GM18867 (cell line): Measurements from ENCODE around the gene BBS9.
"Not testable (repeated sequence)": the region's sequence is repeated elsewhere in the genome, so short reads cannot be mapped to it uniquely, and the experiment has no call there.

Source experiments
- ATAC-seq: cut with Tn5 transposase; IDR thresholded peaks from one replicate; pipeline ENCODE4 v1.9.1; 2021; ENCODE audit warnings: mild to moderate bottlenecking, moderate library complexity; ENCODE audit not compliant: unreplicated experiment

BBS9 gene

DNA sequence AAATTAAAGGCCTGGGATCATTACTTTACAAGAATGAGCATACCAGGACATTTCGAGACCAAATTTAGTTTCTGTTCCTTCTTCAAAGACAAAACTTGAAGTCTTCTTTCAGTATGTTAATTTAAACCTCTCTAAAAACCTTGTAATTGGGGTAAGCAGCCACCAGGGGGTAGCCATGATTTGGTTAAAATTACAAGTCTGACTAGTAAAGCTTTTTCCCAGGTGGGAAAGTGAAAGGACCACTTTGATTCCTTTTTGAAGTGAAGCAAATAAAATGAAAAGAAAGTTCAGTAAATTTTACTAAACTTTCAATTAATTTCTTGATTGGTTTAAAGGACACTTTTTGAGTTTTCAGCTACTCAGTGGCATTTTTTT, 294.3 kb downstream of the BBS9 start:
- peak; percentile 94 for ATAC-seq

DNA sequence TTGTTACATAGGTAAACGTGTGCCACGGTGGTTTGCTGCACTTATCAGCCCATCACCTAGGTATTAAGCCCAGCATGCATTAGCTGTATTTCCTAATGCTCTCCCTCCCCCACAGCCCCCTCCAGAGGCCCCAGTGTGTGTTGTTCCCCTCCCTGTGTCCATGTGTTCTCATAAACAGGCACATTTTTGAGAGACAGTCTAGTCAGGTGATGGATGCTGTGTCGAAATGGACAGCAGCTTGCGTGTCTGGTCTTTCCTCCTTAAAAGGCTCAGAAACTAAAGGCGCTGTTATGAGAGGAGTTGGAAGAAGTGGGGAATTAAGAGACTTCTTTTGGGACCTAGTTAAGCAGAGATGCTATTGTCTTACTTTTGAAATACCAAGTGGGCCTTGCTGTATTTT, 296.0 kb downstream of the BBS9 start:
- ATAC-seq = no peak

DNA sequence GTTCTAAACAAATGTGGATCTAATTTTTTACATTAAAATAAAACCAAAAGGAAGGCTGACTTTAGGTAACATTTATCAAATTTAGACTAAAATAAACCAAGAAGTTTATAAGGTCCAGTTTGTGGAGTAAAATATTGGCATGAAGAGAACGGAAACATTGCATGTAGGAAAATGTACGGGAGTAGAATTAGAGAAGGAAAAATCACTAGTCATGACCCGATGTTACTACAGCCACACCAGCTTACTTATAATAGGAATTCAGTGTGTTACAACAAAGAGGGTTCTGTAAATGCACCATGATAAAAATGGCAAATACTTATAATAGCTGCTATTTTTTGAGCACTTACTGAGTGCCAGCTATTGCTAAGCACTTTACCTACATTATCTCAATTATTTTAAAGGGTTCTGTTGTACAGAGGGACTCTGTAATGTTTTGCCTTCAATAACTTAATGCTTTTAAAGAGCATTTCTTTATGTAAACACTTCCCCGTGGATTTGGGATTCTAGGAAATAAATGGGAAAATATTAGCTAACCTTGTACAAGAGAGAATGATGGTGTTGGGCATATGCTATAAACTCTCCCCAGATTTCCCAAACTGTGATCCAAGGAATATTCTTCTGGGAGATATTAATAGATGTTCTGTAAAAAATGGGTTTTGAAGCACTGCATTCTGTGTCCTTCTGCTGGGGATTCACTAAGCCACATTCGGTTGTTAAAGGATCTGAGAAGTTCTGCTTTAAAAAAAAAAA, 296.7 kb downstream of the BBS9 start:
- no peak for ATAC-seq

DNA sequence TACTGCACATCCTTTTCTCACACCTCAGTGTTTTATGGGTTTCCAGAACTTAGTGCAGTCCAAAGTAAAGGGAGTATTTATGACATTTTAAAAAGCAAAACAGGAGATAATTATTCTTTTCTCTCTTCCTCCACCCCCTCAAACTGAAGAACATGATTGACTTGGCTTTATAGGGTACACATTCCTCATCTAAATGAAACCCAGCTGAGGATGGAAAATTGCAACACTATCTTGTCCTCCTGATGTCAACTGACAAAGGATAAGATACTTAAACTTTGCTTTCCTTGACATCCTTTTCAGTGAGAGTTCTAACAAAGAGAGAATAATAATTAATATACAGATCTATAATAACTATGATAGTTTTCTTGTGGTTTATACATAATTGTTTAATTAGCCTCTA, 299.1 kb downstream of the BBS9 start:
- ATAC-seq = no peak

DNA sequence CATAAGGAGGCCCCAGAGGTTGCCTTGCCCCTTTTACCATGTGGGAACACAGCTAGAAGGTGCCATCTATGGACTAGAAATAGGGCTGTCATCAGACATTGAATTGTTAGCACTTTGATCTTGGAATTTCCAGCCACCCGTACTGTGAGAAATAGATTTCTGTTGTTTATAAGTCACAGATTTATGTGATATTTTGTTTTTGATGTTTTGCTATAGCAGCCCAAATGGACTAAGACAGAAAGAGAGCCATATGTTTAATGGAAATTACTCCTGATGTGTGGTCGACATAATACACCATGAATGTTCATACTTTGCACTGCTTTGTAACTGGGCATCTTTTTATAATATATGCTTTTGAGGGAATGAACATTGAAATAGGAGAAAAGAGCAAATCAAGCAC, 302.2 kb downstream of the BBS9 start:
- no peak for ATAC-seq

DNA sequence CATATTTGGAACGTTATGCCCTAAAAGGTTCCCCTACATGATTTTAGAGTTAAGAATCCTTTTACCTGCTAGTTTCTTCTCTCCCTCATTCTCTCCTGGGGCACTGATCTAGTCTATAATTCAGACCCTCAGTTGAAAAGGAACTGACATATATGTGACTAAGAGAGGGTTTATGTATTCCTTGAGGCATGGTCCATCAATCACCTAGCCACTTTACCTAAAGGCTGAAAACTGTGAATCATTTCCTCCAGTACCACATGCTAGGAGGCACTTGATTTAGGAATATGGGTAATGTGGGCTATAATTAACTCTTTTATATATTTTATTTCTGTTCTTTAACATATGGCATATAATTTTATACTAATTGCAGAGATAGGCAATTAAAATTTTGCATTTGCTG, 303.5 kb downstream of the BBS9 start:
- no peak for ATAC-seq

DNA sequence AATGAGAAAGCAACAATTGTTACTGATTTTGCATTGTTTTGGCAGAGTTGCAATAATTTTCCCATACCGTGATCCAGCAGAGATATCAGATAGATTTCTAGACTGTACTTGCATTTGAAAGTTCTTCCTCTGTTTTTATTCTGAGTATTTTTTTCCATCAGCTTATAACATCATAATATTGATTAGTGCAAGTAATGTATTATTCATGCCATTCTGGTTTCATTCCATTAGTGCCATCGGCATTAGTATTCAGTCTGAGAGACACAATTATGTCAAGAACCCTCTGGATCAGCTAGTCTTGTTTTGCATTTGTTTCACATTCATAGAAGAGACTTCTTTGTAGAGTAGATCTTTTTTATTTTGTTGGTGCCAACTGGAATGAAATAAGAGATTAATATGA, 304.0 kb downstream of the BBS9 start:
- ATAC-seq = no peak

DNA sequence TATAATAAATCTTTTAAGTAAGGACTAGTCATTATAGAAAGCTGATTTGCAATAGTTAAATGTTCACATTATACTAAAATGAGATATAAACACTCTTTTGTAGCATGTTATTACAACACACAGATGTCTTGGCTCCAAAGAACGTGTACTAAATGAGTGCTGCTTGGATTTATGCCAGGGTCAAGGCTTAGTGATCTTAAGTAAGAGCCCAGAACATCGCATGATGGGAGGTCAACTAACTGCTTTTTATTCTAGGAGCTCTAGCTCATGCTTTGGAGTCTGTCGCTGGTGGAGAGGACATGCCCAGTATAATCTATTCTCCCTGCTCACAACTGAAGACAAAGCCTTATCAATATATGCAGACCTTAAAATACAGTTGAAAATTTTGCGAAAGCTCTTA, 315.1 kb downstream of the BBS9 start:
- ATAC-seq = no peak

DNA sequence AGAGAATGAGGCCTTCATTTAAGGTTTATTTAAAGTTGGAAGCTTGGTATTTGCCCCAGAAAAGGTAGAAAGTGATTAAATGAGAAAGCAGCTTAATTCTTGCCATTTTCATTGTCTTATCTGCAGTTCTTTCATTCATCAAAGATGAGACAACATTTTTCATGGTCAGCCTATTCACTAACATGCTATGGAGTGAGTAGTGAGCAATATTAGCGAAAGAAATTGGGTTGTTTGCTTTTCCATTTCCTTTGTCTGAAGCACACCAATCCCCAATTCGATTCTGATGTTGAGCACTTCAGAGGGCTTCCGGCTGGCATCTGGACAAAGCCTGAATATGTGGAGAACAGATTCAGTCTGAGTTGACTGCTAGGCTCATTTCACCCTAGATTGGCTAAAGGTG, 317.2 kb downstream of the BBS9 start:
- ATAC-seq = no peak

DNA sequence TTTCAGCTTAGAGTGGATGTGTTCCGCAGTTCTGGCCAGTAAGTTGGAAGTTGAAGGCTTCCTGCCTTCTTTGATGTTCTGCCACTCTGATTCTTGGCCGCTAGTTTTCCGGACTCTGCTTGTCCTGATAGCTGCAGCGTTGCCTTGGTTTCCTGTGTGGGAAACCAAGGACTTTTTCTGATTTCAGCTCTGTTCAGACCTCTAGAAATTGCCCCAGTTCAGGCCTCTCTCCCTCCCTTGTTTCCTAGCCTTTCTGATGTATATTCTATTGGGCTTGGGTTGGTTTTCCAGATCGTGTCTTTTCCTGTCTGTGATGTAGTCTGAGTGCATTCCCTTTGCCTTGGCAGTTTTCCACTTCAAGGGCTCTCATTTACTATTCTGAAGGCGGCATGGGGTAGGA, 318.7 kb downstream of the BBS9 start:
- ATAC-seq = no peak

DNA sequence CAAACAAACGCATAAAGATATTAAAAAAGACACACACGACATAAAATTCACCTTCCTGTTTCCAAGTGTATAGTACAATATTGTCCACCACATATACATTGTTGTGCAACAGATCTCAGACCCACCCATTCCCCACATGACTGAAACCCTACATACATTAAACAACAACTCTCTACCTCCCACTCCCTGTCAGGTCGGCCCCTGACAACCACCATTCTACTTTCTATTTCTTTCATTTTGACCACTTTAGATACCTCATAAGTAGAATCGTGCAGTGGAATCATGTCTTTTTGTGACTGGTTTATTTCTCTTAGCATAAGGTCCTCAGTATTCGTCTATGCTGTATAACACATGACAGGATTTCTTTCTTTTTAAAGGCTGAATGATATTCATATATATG, 320.5 kb downstream of the BBS9 start:
- no peak for ATAC-seq

DNA sequence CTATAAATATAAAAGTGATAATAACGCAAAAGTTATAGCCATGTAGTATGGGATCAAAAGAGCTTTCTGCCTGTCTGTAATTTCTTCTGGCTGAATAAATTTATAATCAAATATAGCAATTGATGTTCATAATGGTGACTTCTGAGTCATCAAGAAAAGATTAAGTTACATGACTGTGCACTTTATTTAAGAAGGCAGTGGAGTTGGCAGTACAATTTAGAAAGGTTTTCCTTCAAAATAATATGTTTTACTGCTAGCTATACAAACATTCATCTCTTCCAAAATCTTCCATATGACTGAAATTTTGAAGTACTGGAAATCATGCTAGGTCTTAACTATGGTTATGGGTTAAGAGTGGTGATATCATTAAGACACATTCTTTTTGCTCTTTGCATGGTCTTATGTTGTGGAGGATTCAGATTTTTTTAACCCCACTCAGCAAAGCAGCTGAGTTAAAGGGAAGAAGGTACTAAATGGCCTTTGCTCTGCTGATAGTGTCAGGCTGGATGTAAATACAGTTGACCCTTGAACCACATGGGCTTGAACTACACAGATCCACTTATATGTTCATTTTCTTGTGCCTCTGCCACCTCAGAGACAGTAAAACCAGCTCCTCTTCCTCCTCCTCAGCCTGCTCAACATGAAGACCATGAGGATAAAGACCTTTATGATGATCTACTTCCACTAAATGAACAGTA, 323.6 kb downstream of the BBS9 start:
- ATAC-seq = no peak

DNA sequence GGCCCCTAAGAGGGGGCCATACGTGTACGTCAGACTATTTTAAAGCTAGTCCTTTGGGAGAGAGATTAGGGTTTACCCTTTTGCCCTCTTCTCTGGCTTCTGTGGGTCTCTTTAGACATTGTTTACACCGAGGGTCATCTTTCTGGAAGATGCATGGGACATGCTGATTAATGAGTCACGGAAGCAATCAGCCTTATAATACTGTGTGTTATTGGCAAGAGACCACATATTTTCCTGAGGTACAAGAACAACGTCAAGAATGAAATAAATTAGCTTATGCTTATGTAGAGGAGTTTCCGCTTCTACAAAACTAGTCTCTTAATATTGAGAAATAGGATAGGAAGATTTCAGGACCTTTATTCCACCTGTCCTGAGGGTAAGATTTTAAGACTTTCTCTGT, 327.7 kb downstream of the BBS9 start:
- ATAC-seq = no peak

DNA sequence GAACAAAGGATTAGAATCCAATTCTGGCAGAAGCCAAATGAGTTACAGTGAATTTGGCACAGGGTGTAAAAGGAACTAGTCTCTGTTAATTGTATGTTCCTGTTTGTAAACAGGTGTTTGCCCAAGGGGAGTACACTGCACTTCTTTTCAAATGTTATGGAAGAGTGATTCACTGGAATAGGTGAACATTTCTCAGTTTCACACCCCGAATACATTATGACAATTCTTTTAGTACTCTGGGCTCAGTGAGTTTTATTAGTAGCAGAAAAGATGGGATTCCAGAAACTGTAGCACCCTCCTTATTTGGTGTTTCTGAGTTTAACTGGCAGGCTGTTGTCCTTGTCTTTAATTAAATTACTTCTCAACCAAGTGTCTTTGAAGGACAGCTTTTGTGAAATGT, 329.2 kb downstream of the BBS9 start:
- no peak for ATAC-seq

DNA sequence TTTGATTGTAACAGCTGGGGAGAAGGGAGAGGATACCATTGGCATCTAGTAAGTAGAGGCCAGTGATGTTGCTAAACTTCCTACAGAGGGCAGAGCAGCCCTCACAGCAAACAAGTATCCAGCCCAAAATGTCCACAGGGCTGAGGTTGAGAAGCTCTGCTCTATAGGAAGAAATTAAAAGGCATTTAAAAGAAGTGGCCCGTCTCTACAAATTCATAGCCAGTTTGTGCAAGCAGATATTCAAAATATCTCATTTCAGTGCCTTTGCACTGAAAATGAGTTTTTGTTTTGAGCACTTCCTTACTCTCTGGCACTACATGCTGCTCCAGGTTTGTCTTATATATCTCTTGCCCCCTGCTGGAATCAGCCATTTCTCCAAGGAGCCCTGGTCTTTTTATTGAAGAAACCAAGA, 330.0 kb downstream of the BBS9 start:
- peak; percentile 65 for ATAC-seq

DNA sequence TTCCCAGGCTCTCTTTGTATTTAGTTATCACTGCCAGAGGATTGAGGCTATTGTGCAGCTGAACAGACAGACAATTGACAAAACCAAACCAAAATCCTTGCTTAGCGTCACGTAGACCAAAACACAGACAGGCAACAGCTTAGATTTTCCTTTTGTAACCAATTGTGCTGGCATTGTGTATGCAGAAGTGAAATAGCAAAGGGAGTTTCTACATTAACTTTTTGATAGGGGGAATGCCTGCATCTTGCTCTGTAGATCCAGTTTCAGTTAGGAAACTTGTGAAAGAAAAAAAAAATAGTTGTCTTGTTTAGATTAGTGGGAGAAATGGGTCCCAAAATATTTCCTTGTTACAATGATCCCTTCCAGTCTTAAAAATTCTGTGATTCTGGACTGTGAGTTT, 333.8 kb downstream of the BBS9 start:
- no peak for ATAC-seq

DNA sequence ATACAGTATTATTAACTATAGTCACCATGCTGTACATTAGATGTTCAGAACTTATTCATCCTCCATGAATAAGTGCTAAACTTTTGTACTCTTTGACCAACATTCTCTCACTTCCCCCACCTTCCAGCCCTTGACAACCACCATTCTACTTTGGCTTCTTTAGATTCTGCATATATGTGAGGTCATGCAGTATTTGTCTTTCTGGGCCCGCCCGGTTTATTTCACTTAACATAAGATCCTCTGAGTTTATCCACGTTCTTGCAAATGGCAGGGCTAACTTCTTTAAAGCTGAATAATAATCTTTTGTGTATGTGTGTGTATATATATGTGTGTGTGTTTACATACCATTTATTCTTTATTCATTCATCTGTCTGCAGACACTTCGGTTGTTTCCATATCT, 336.8 kb downstream of the BBS9 start:
- ATAC-seq = no peak

DNA sequence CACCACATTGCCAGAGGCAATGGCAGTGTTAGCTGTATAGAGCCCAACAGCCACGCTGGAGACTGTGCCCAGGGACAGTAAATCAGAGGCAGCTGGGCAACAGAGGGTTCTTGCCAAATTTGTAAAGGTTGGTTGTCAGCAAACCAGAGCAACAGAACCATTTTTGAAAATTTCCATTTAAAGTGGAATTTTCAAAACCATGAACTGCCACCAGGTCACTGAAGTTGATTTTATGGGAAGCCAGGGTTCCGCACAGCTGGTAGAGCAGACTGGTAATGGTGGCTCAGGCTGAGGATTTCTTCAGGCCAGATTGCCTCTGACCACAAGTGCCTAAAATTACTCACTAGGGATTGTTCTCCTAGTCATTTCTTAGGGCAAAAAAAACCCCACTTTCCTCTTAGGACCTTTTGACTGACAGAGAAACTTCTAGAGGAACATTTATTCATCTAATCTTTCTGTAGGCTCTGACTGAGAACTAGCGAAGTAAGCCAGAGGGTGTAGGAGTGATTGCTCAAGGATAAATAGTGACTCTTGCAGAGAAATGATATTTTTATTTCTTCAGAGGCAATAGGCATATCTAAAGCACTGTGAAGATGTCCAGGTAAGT, 342.4 kb downstream of the BBS9 start:
- ATAC-seq = peak; percentile 57

DNA sequence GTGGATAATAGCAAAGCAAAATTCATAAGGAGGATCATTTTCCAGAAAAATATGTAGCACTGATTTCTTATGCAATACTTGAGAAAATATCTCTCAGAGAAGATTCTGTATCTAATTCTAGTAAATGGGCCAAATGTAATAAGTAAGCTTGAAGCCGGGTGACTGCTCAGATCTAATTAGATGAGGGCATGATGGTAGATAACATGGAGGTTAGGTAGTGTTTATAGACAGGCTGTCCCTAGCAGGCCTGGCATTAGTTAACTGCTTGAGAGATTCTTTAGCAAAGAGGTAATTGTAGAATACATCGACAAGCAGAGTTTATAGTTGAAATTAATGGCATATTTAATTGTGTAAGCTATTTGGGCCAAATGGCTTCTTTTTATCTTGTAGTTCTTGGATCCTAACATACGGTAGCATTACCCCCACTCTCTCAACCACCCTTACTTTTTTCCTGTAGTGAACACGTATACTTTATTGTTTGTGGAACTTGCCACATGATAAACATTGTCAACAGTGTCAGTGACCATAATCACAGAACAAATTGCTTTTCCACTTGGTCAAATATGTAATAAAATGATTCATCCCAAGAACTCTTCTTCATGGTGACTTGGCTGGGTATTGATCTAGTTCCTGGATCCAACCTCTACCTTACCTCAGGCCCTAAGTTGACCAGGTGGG, 343.1 kb downstream of the BBS9 start:
- no peak for ATAC-seq

DNA sequence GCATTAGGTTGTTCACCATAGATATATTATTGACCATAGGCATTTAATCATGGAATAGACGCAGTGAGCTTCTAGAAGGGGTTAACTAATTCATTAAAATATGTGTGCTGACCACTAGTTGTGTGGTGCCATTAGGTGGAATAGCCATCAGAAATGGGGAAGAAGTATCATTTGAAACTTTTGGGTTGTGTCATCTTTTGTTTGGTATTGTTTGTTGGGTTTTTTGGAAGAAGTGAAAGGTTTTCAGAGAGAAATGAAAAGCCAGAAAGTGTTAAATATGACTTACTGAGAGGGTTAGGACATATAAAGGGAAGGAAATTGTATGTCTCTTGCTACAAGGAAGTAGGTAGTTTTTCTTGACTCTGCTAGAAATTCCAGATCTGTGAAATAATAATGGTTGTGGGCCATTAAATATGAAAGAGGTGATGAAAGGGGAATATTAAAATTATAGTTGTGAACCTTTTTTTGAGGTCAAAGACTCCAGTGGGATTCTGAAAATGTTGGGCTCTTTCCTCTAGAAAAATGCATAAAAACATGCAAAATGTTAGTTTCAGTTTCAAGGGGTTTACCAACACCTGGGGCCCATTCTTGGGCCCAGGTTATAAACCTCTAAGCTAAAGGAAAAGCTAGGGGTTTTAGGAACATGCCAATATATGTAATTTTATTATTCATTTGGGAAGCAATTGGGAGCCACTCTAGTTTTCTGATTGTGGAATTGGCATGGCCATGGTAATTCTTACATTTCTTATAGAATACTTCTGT, 348.5 kb downstream of the BBS9 start:
- no peak for ATAC-seq

DNA sequence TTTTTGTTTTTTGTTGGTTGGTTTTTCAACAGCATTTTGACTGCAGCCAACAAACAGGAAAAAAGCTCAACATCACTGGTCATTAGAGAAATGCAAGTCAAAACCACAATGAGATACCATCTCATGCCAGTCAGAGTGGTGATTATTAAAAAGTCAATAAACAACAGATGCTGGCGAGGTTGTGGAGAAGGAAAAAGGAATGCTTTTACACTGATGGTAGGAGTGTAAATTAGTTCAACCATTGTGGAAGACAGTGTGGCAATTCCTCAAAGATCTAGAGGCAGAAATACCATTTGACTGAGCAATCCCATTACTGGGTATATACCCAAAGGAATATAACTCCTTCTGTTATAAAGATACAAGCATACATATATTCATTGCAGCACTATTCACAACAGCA, 355.1 kb downstream of the BBS9 start:
- not testable (repeated sequence) for ATAC-seq
